Right lobe of liver (tissue), 6 donors: ENCODE measurements around the gene LRRC56. TPM values are rescaled to one million over a fixed set of nuclear protein-coding genes. Genes with fewer than 3 reads are reported as not detected.
A peak's percentile ranks its signal among the peaks of the same experiment; 100 is the strongest.

Experiments used
- ATAC-seq, 4 donors: fragments of 200-7000 bp; cut with Tn5 transposase; one replicate each; pipeline ENCODE4 v1.9.1; 2020; ENCODE audit warnings: mild to moderate bottlenecking in 4 of 4, moderate library complexity in 4 of 4
- DNase-seq, 3 donors: peaks; one replicate each; pipeline ENCODE4 v3.0.0-alpha.2; 2020
- H3K27ac ChIP-seq, 3 donors: fragments of 200-600 bp; one replicate each; pipeline ENCODE4 v1.8.0; 2022
- H3K27me3 ChIP-seq, 2 donors: fragments of 200-600 bp; one replicate each; pipeline ENCODE4 v1.8.0; 2022
- H3K36me3 ChIP-seq, 4 donors: fragments of 200-600 bp; sonication (generic) in 1 of 4; one replicate each; pipeline versions ENCODE4 v1.5.1 to v1.8.0; 2017 to 2022; ENCODE audit warnings: control low read depth in 1 of 4
- H3K4me1 ChIP-seq, 4 donors: fragments of 200-600 bp; sonication (generic) in 1 of 4; one replicate each; pipeline versions ENCODE4 v1.5.1 to v1.8.0; 2017 to 2022; ENCODE audit warnings: control low read depth in 1 of 4
- H3K4me3 ChIP-seq, 3 donors: fragments of 200-600 bp; one replicate each; pipeline ENCODE4 v1.8.0; 2022
- H3K9me3 ChIP-seq, 4 donors: fragments of 200-600 bp; sonication (generic) in 1 of 4; one replicate each; pipeline versions ENCODE4 v1.5.1 to v1.8.0; 2017 to 2022; ENCODE audit warnings: control low read depth in 1 of 4
- CTCF ChIP-seq, 4 donors: fragments of 200-600 bp in 3 of 4; fragments of 450-650 bp in 1 of 4; IDR thresholded peaks; one replicate each; pipeline versions ENCODE4 v1.5.1 to v1.8.0; 2016 to 2022; ENCODE audit warnings: antibody characterized with exemption in 4 of 4, mild to moderate bottlenecking in 2 of 4
- POLR2A ChIP-seq: fragments of 450-650 bp; IDR thresholded peaks from one replicate; pipeline ENCODE4 v1.6.1; 2017; ENCODE audit warnings: antibody characterized with exemption, mild to moderate bottlenecking
- WGBS: methylation state at CpG from one replicate; pipeline ENCODE4 v1.1.6; 2018; ENCODE audit warnings: low coverage, low lambda C conversion rate; ENCODE audit not compliant: insufficient coverage; ENCODE audit errors: missing lambda C conversion rate; 5-methylcytosine and 5-hydroxymethylcytosine counted together
- intact Hi-C, 2 donors: fragments of 100-400 bp; cut with DNase I; formaldehyde crosslinking; loops; one replicate each; pipeline versions ENCODE4 v1.11.2 to v1.14.1; 2022
- total RNA-seq, 6 experiments: library from RNA; depleted of rRNA in 2 of 6; stranded (reverse); fragments of >200 nt in 2 of 6; fragmentation: NEBNext Ultra II Directional in 3 of 6; extraction: Animal tissue kit (Norgen Biotek cat#: 25700) in 3 of 6; gene quantifications; one replicate each; pipeline versions ENCODE4 v1.1.0 to v1.2.4, GENCODE V29; 2016 to 2023
- donor health status: DM: no; HTN: yes; CAD: no.
- donor health status: DM: no; HTN: no; CAD: no.
- donor health status: DM: no; HTN: no; CAD: no.
- donor health status: DM: no; HTN: yes; CAD: no.
- donor health status: DM: no; HTN: yes; CAD: no.

LRRC56 gene
- total RNA-seq, 6 experiments from 2014 or later = 0.12 to 1.1 (median 0.71) TPM; not detected in 1

GRCh38 chr11:560305-561147 is 23.2 kb downstream of the LRRC56 start, which contains the start of the genes LMNTD2 and RASSF7:
TSS of gene LMNTD2 (minus strand) at chr11:560738. CDS start at chr11:560716, 22 bp downstream.
TSS of gene RASSF7 (plus strand) at chr11:560970. CDS start at chr11:561769, 799 bp downstream.
- Histone ChIP-seq H3K27me3 (no peaks in the 10 kb centered on the region), H3K4me3 (peak within 1 kb of the TSS; percentile 83 to 100 (median 84)), H3K36me3 (peaks cover 0 to 6% (median 2%) of the 10 kb centered on the region in 4 donors), H3K4me1 (peaks cover 0 to 21% (median 8%) of the 10 kb centered on the region in 4 donors), H3K27ac (peak within 1 kb of the TSS; percentile 50 to 83 (median 81)), H3K9me3 (no peaks in the 10 kb centered on the region)
- intact Hi-C loops = no loop called here
- 20% methylated on average over 1 of the region's 95 CpGs for WGBS
- TF ChIP-seq POLR2A = peak; percentile 75
- TF ChIP-seq CTCF (IDR thresholded peaks at IDR 0.05) = no peak
- peak; percentile 78 to 90 (median 85) for ATAC-seq
- peak; percentile 96 for DNase-seq

- Histone ChIP-seq H3K4me1 (peaks cover 0 to 21% (median 8%) of the 10 kb centered on the region in 4 donors), H3K36me3 (peaks cover 0 to 6% (median 2%) of the 10 kb centered on the region in 4 donors), H3K27ac (peak overlapping the region in 2 of 3 donors; percentile 62 to 77), H3K9me3 (no peaks in the 10 kb centered on the region), H3K27me3 (no peaks in the 10 kb centered on the region), H3K4me3 (peak overlapping the region; percentile 83 to 100 (median 84))
- 0% methylated on average over 1 of the region's 67 CpGs for WGBS
- TF ChIP-seq CTCF (IDR thresholded peaks at IDR 0.05) (no peak), POLR2A (peak; percentile 81)
- ATAC-seq (peak; percentile 55 to 63 (median 62)), DNase-seq (peak; percentile 84 to 90 (median 85))
- intact Hi-C loops = no loop called here
Observed at GRCh38 chr11:561148-562003, 24.0 kb downstream of the LRRC56 start.

GRCh38 chr11:562046-562645 is 24.8 kb downstream of the LRRC56 start:
- DNase-seq = no peak

More at GRCh38 chr11:562046-562645, 24.8 kb downstream of the LRRC56 start:
- WGBS = 90% methylated on average over 2 of the region's 29 CpGs
- Histone ChIP-seq H3K27me3 (no peaks in the 10 kb centered on the region), H3K36me3 (peaks cover 0 to 6% (median 2%) of the 10 kb centered on the region in 4 donors), H3K9me3 (no peaks in the 10 kb centered on the region), H3K4me1 (peaks cover 0 to 25% (median 9%) of the 10 kb centered on the region in 4 donors), H3K27ac (no peak overlapping the region), H3K4me3 (peak overlapping the region; percentile 83 to 100 (median 84))
- no peak for TF ChIP-seq CTCF (IDR thresholded peaks at IDR 0.05)
- no peak for TF ChIP-seq POLR2A
- no peak for ATAC-seq
- intact Hi-C loops = no loop called here
